Activated CD8-positive, alpha-beta T cell treated with anti-CD3 and anti-CD28 coated beads for 36 hours (primary cell): ENCODE results near the gene RAI1. TPM values are rescaled to one million over a fixed set of nuclear protein-coding genes. Genes with fewer than 3 reads are reported as not detected.
A peak's percentile ranks its signal among the peaks of the same experiment; 100 is the strongest.

Source experiments
- ATAC-seq: fragments of 200-7000 bp; cut with Tn5 transposase; one replicate; pipeline ENCODE4 v1.10.0; 2021; ENCODE audit warnings: mild to moderate bottlenecking, moderate library complexity
- CTCF ChIA-PET: fragments of 350-600 bp; sonication (Branson Sonifier 250); formaldehyde crosslinking; loops from one replicate; lab custom pipeline; 2021; ENCODE audit warnings: antibody characterized with exemption; lab: Charles Lee
- POLR2A ChIA-PET: fragments of 350-600 bp; sonication (Branson Sonifier 250); formaldehyde crosslinking; loops from one replicate; lab custom pipeline; 2021; ENCODE audit warnings: antibody characterized with exemption; lab: Charles Lee
- DNase-seq: peaks from one replicate; pipeline ENCODE4 v3.0.0-alpha.2; 2020
- H3K27ac Mint-ChIP-seq: one replicate; pipeline ENCODE4 v1.8.0; 2021; ENCODE audit warnings: mild to moderate bottlenecking, mixed read lengths
- H3K27me3 Mint-ChIP-seq: one replicate; pipeline ENCODE4 v1.8.0; 2021; ENCODE audit warnings: mixed read lengths
- H3K36me3 Mint-ChIP-seq: one replicate; pipeline ENCODE4 v1.8.0; 2021; ENCODE audit warnings: low read depth, mixed read lengths
- H3K4me1 Mint-ChIP-seq: one replicate; pipeline ENCODE4 v1.8.0; 2021; ENCODE audit warnings: low read depth, mixed read lengths
- H3K4me3 Mint-ChIP-seq: one replicate; pipeline ENCODE4 v1.8.0; 2021; ENCODE audit warnings: mild to moderate bottlenecking, moderate library complexity, mixed read lengths
- H3K9me3 Mint-ChIP-seq: one replicate; pipeline ENCODE4 v1.8.0; 2021; ENCODE audit warnings: mixed read lengths
- CTCF ChIP-seq: fragments of 200-600 bp; IDR thresholded peaks from one replicate; pipeline ENCODE4 v1.8.0; 2022; ENCODE audit warnings: antibody characterized with exemption, mild to moderate bottlenecking
- intact Hi-C: fragments of 100-400 bp; cut with micrococcal nuclease; formaldehyde crosslinking; loops from one replicate; pipeline ENCODE4 v1.10.0; 2022
- total RNA-seq, 2 experiments: library from RNA; stranded (reverse); gene quantifications; one replicate each; pipeline ENCODE4 v1.2.3, GENCODE V29; 2021

The RAI1 gene
- total RNA-seq, 2 experiments from 2014 or later = 18.1 to 20.3 TPM

GRCh38 chr17:17790637-17791464 lies 109.6 kb downstream of the RAI1 start:
- ChIA-PET POLR2A (interaction anchor here (0.7 kb wide), 1 partner anchor 16 kb away, joined by 3 read pairs; no protein-coding TSS in a partner anchor), CTCF (interaction anchor here (1.4 kb wide), 1 partner anchor 12 kb away, joined by 3 read pairs; no protein-coding TSS in a partner anchor)
- no peak overlapping the region for H3K27ac Mint-ChIP-seq
- H3K9me3 Mint-ChIP-seq = no peaks in the 10 kb centered on the region
- intact Hi-C loops = no loop called here
- H3K36me3 Mint-ChIP-seq = peaks cover 9% of the 10 kb centered on the region
- H3K4me3 Mint-ChIP-seq = no peak overlapping the region
- ATAC-seq (no peak), DNase-seq (no peak)
- no peaks in the 10 kb centered on the region for H3K27me3 Mint-ChIP-seq
- no peak for TF ChIP-seq CTCF
- peaks cover 24% of the 10 kb centered on the region for H3K4me1 Mint-ChIP-seq

GRCh38 chr17:17792037-17792550 lies 110.8 kb downstream of the RAI1 start:
- POLR2A ChIA-PET = interaction anchor here (1.2 kb wide), 1 partner anchor 51 kb away, joined by 3 read pairs; no protein-coding TSS in a partner anchor
- DNase-seq = no peak
- intact Hi-C loops = no loop called here
- peaks cover 9% of the 10 kb centered on the region for H3K36me3 Mint-ChIP-seq
- H3K9me3 Mint-ChIP-seq = no peaks in the 10 kb centered on the region
- ATAC-seq = no peak
- H3K27ac Mint-ChIP-seq = peak overlapping the region; percentile 34
- H3K27me3 Mint-ChIP-seq = no peaks in the 10 kb centered on the region
- H3K4me1 Mint-ChIP-seq = peaks cover 24% of the 10 kb centered on the region
- CTCF ChIA-PET = interaction anchor here (0.8 to 1.3 kb wide), 3 partner anchors 70 to 126 kb away, joined by 3 to 6 read pairs (median 3); no protein-coding TSS in a partner anchor
- no peak for TF ChIP-seq CTCF
- H3K4me3 Mint-ChIP-seq = no peak overlapping the region

GRCh38 chr17:17792551-17793377 lies 111.5 kb downstream of the RAI1 start:
- CTCF ChIA-PET = interaction anchor here (0.8 to 1.7 kb wide), 6 partner anchors 20 to 233 kb away, joined by 3 to 6 read pairs (median 3); no protein-coding TSS in a partner anchor

More at GRCh38 chr17:17792551-17793377, 111.5 kb downstream of the RAI1 start:
- DNase-seq = peak; percentile 79
- H3K27ac Mint-ChIP-seq = no peak overlapping the region
- H3K27me3 Mint-ChIP-seq = no peaks in the 10 kb centered on the region
- intact Hi-C loops = no loop called here
- no peak overlapping the region for H3K4me3 Mint-ChIP-seq
- peaks cover 9% of the 10 kb centered on the region for H3K36me3 Mint-ChIP-seq
- H3K4me1 Mint-ChIP-seq = peaks cover 24% of the 10 kb centered on the region
- peak; percentile 92 for ATAC-seq
- no peaks in the 10 kb centered on the region for H3K9me3 Mint-ChIP-seq
- TF ChIP-seq CTCF = no peak
- POLR2A ChIA-PET = interaction anchor here (0.7 to 2.6 kb wide), 5 partner anchors 9 to 111 kb away, joined by 3 to 8 read pairs (median 3); no protein-coding TSS in a partner anchor
